Measurements from ENCODE around the gene AKR1E2. TPM values are rescaled to one million over a fixed set of nuclear protein-coding genes. Genes with fewer than 3 reads are reported as not detected.

AKR1E2 gene
- polyA plus RNA-seq, 10 donors, result 2.0 to 7.8 (median 4.1) TPM

DNA sequence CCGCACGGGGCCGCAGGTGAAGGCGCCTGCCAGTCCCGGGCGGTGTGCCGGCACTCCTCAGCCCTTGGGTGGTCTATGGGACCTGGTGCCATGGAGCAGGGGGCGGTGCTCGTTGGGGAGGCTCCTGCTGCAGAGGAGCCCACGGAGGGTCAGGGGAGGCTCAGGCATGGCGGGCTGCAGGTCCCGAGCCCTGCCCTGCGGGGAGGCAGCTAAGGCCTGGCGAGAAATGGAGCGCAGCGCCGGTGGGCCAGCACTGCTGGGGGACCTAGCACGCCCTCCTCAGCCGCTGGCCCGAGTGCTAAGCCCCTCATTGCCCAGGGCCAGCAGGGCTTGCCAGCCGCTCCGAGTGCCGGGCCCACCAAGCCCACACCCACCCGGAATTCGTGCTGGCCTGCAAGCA is 18.9 kb downstream of the AKR1E2 start:
- DNase-seq, result no peak

DNA sequence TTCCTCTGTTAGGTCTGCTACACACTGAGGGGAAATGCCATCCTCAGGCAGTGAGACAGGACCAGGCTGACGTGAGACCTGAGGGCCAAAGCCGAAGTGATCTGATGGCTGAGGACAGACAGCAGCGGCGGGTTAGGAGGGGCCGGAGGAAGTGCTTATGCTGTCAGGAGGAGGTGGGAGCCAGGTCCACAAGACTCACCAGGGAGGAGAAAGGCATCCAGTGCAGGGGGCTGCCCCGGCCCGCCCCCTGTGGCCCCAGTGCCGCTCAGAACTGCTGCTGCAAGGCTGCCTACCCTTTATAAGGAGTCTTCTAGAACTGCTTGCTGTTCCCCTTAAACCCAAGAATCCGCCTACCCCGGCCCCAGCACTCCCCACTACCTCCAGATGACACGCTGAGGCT is 19.8 kb downstream of the AKR1E2 start:
- no peak for DNase-seq

DNA sequence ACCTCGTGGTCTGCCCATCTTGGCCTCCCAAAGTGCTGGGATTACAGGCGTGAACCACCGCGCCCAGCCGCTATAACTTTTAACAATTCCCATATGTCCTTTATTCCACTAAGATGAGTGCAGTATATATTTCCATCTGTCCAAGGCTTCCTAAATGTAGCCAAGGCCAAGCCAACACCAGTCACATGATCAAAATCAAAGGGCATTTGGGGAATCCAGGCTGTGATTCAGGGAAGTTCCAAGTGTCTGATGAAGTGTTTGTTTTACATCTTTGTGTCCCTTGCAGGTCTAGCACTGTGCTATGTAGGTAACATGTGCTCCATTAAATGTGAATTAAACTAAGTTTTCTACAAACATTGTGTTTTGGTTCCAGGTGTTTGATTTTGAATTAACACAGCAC is 20.8 kb downstream of the AKR1E2 start:
- DNase-seq, result no peak

DNA sequence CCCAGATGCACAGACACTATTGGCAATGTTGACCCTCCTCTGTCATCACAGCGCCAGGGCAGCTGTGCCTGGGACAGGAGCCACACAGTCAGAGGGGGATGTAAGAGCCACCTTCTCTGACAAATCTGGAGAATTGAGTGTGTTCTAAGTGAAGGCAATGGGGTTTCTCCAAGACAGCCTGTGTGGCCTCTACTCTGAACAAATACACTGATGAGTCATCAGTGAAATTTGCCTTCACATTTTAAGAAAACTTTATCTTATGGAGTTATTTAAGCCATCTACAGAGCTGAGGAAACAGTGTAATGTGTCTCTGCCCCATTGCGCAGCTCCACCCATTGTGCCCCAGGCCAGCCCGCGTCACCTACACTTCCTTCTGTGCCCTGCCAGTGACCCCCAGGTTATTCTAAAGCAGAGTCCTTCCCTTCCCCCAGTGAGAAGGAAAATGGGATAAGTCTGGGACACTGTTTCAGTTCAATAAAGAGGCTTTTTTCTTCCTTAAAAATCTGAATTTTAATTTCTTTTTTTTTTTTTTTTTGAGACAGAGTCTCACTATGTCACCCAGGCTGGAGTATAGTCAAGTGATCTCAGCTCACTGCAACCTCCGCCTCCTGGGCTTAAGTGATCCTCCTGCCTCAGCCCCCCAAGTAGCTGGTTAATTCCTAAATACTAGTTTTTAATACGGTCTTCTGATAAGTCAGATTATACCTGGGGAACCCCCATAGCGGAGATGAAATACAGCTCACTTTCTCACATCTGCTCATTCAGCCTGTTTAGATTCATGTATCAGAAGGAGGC is 21.8 kb downstream of the AKR1E2 start:
- DNase-seq, result peak in 2 of 3 donors; percentile 28 to 46

DNA sequence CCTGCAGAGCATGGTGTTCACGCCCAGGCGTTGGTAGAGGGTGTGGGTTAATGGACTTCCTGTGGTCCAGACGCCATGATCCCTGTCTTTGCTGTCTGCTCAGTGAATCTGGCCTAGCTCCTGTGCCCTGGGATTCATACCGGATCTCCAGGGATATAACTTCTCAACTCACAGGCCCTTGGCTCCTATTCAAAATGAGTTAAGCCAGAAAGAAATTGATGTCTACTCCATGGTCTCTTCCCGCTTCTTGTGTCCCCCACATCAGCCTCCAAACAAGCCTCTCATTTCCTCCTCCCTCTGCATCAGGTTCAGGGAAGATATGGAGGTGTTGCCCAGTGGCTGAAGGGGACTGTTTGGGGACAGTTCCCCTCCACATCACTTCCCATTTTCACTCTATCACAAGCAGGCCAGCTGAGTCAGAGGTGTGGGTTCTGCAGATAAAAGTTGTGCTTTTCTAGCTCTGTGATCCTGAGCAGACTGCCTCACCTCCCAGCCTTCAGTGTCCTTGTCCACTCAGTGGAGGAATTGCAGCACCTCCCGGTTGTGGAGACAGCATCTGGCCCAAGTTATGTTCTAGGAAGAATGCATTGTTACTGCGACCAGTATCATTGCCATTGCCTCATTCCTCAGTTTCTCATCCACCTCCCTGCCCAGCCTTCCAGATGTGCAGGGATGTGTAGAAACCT is 22.5 kb downstream of the AKR1E2 start:
- no peak for DNase-seq

DNA sequence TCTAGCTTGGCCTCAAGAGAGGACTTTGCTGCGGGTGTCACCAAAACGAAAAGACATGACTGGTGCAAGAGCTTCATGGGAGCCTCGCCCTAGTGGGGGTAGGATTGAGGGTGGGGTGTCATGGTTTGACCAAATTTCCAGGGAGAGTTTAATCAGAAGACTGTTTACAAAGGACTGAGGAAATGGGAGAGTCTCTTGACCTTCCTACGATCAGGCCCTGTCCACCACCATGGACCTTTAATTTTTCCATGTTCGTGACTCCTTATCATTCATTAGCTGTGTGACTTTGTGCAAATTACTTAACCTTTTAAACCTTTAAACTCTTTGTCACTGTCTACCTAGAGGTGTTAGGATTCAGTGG is 23.0 kb downstream of the AKR1E2 start:
- no peak for DNase-seq

DNA sequence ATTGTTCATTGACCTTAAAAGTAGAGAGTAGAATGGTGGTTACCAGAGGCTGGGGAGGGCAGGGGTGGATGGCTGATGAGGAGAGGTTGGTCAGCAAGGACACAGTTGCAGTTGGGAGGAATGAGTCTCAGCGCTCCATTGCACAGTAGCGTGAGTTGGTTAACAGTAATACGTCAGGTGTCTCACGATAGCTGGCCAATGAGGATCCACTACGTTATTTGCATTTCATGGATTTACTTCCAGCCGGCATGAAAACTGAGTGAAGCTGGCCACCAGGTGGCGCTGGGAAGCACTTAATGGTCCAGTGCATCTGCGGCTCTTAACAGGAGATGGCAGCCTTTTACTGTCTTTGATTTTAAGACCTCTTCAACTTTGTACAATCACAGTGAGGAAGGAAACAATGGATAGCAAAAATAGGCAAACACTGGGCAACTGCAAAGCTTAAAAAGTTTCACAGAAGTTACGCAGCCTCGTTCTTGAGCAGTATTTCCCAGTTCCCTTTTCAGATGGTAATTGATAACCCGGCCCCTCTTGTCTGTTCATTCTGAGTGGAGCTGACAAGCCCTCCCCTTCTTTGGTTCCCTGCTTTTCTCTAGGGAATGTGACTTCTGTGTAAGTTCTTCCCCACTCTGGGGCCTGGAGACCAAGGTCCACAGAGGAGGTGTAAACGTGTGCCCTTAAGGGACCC is 23.7 kb downstream of the AKR1E2 start:
- peak; percentile 88 to 94 (median 93) for DNase-seq

DNA sequence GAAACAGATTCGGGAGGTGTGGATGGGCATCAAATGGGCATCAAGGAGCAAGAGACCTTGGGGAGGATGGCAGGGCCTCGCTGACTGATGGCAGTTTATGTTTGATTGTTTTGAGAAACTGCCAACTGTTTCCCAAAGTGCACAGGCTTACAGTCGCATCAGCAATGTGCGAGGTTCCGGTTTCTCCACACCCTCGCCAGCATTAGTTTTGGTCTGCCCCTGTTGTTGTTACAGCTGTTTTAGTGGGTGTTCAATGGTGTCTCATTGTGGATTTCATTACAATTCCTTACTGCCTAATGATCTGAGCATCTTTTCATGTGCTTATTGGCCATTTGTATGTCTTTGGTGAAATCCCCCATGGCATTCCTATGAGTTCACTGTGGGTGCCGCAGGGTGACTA is 24.4 kb downstream of the AKR1E2 start:
- no peak for DNase-seq

DNA sequence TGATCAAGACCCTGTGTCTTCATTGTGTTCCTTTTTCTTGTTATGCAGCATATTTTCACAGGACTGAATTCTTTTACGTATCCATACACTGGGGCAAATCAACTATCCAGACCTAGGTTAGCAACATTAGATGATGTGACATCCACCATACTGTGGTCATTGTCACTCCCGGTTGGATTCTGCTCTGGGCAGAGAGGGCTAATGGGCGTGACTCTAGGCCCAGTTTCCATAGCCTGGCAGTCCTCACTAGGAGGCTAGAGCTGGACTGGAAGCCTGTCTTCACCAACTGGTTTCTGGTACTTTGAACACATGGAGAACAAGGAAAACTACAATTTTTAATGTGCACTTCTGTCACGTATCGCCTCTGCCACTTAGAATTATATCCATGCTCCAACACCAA is 25.2 kb downstream of the AKR1E2 start:
- DNase-seq, result peak in 1 of 3 donors; percentile 21

DNA sequence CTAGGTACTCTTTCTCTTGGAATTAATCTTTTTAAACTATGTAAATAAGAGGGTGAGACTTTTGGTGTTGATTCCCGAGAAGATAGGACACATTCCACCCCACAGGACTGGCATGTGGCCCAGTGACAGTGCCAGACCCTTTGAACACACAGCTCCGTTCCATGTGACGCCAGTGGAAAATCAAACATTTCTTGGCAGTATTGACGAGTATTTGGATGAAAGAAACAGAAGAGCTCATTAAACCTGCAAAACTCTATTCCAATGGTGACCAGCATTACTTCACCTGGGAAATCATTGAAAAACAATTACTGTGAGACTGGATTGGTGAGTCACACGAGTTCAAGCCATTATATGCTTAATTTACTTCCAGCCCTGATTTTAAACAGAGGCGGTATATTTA is 25.8 kb downstream of the AKR1E2 start:
- peak in 2 of 3 donors; percentile 69 to 78 for DNase-seq

DNA sequence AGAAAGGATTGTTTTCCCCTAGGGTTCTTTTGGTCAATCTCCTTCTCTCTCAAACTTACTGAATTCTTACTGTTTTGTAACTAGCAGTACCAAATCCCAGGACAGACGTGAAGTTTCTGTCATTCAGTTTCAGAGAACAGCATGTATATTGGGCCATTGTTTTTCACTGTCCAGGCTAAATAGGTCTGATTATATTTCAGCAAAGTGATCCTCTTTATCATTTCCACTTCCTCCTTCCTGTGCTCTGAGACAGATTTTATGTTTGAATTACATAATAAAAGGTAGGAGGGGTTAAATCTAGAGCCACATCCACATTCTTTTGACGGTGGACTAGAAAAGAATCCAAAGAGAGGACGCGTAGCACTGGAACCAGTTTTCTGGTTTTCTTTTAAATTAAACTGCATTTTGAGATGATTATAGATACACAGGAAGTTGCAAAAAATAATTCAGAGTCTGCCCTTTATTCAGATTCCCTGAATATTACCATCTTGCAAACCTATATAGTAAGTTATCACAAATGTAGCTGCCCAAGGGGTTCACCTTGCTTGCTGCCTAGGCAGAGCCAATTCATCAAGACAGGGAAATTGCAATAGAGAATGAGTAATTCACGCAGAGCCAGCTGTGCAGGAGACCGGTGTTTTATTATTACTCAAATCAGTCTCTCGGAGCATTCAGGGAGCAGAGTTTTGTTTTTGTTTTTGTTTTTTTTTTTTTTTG is 40.1 kb downstream of the AKR1E2 start:
- DNase-seq, result no peak

DNA sequence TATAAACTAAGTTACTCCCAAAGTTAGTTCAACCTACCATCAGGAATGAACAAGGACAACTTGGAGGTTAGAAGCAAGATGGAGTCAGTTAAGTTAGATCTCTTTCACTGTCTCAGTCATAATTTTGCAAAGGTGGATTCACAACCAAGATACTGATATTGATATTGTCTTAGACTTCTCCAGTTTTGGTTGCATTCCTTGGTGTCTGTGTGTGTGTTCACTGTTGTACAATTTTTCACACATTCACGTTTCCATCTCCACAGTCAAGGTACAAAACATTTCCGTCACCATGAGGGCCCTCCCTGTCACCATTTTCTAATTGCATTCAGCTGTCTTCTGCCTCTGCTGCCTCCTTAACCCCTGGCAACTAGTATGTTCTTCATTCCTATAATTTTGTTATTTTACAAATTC is 41.1 kb downstream of the AKR1E2 start:
- DNase-seq, result no peak

DNA sequence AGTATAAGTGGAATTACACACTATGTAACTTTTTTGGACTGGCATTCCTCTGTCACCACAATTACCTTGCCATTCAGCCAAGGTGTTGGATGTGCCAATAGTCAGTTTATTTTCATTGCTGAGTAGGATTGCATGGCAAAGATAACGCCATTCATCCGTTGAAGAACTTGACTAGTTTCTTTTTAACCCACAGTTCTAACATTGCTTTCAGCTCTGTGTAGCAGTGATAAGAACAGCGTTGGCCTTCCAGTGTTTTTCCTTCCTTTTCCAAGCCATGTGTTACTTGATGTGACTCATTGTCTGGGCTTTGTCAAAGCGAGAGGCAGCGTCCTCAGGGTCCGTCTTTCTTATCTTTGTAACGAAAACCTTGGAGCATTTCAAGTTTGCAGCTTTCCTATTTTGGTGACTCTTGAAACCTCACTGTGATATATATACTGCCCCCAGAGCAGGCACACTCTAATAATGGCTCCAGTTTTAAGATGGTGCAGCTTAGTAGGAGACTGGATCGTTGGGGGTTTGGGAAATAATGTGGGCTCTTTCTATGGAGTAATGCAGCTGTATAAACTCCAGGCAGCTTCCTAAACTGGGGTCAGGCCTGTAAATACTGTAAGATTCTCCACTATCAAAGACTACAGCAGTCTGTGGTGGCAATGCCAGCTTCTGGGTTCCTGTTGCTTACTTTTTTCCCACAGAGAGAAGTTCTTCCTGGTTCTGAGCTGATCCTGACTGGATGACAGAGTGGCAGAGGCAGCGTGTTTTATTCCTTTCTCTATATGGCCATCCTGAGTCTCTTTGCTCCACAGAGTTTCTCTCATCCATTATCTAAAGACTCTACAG is 41.7 kb downstream of the AKR1E2 start:
- DNase-seq, result no peak

DNA sequence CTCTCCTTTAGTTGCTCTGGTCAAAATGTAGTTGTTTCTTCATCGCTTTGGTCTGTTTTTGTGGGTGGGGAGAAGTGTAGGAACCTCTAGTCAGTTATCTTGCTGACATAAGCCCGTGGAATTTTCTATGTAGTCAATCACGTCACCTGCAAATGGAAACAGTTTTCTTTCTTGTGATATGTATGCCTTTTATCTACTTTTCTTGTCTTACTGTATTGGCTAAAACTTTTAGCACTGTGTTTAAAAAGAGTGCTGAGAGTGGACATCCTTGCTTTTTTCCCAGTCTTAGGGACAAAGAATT is 42.3 kb downstream of the AKR1E2 start:
- no peak for DNase-seq

DNA sequence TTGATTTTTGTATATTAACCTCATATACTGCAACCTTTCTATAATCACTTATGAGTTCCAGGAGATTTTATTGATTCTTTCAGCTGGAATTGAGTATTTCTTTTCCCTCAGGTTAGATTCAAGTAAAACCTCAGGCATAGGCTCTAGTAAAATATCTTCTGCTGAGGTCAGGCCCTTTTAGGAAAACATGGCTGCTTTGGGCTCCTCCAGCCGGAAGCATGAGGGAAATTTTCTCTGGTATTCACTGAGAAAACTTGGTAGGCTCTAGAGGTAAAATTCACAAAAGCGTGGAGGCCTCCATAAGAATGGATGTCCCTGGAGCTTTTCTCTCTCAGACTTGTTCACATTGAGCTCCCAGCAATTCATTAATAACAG is 56.7 kb downstream of the AKR1E2 start:
- DNase-seq, result no peak

DNA sequence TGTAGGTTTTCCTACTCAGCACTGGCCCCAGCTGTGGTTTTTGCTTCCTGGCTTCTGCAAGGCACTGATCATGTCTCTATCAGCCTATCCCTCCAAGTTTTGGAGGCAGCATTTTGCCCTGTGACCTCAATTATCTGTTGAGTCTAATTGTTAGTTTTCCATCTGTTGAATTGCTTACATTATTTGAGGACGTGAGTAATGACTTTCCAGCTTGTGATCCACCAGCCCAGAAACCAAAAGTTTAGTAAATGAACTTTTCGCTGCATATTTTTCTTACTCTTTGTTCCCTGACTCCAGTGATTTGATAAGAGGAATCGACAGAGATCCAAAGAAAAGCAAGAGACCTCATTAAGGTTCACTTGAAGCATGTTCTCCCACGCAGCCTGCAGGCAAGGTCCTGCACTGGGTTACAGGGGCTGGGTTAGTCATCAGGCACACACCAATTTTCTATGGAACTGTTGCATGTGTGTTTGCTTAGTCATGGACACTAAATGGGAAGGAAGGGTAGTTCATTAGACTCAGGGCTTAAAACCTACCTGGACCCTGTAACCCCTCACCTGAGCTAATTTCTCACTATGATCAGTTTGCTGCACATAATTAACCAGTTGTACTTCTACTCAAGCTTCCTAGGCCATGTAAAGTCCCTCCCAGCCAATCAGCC is 57.2 kb downstream of the AKR1E2 start:
- peak in 1 of 3 donors; percentile 8 for DNase-seq

DNA sequence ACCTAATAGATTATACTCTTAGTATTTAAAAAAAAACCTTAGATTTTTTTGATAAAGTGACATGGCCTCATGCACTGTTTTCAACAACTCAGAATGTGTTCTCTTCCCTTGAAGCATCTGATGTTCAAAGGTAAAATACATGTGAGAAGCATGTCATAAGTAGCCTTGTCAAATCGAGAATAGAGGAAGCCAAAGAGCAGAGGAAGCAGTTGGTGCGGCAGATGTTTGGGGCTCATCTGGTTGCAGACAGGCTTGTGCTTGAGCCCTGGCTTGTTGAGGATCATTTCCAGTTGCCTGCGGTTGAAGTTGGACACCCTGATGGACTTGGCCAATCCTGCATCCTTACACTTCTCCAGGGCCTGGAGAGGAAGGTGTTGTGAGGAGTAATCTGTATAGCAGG is 59.2 kb downstream of the AKR1E2 start:
- no peak for DNase-seq

DNA sequence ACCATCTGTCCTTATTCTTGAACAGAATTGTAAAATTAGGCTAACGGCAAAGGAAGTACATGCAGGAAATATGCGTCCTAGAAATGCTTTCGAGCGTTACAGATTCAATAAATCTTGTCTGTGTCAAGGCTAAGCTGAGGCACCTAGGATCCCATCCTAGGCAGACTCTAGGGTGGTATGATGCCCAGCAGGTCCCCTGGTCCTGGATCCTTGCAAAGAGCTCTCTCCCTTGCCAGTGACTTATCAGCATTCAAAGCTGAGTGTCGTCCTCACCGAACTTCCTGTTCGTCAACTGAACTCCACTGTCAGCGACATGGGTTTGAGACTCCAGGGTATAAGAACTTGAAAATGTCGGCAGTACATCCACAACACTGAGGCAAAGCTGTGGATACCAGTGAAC is 61.5 kb downstream of the AKR1E2 start:
- DNase-seq, result no peak

DNA sequence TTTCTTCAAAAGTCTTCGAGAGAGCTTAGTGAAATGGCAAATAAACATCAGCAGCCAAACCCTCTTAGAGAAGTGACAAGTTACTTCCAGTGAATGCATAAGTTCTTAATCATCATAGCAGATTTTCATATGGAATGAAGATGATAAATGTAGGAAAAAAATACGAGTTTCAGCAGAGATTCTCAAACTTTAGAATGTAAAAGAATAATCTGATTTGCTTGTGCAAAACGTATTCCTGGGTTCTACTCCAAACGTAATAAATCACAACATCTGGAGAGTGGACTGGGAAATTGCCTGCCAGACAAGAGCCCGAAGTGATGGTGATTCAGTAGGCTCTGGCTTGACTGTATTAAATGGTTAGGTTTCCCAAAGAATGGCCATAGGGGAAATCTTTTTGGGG is 62.2 kb downstream of the AKR1E2 start:
- DNase-seq, result peak; percentile 11 to 73 (median 34)

DNA sequence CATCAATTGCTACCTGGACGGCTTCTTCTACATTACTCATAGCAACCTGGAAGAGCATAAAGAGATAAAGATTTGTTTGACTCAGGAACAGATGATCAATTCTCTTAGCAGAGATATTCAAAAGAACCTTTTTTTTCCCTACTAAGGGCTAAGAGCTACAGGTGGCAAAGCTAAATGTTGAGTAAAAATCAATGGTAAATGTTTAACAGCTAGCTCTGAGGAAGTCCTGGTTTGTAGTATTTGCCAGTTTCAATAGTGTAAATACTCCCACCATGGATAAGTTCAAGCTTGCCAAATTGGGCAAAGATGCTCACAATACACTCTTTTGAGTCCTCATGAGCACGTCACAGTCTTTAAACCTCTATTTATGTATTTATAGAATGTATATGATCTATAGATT is 64.0 kb downstream of the AKR1E2 start:
- no peak for DNase-seq

DNA sequence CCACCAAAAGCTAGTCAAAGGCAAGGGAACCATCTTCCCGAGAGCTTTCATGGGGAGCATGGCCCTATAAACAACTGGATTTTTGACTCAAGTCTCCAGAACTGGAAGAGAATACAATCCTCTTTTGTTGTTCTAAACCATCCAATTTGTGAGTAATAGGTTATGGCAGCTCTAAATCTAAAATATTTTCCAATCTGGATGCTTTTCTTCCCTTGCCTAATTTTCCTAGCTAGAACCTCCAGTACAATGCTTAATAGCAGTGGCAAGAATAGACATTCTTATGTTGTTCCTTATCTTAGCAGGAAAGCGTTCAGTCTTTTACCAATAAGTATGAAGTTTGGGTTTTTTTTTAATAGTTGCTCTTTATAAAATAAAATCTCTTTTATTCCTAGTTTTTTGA is 66.7 kb downstream of the AKR1E2 start:
- no peak for DNase-seq
